Thoracic aorta (tissue), 2 donors: ENCODE measurements around the gene ZRSR2. TPM values are rescaled to one million over a fixed set of nuclear protein-coding genes. Genes with fewer than 3 reads are reported as not detected.
"Not testable (repeated sequence)": the region's sequence is repeated elsewhere in the genome, so short reads cannot be mapped to it uniquely, and the experiment has no call there.

Source experiments
- ATAC-seq: fragments of 150-250 bp; one replicate; pipeline ENCODE4 v1.8.0; 2017; ENCODE audit warnings: low read depth; ENCODE audit not compliant: insufficient number of reproducible peaks, low FRiP score
- DNase-seq: peaks from one replicate; pipeline ENCODE4 v3.0.0-alpha.2; 2020; ENCODE audit warnings: low spot score
- H3K27ac ChIP-seq, 2 donors: fragments of 200-600 bp; sonication (generic); 1 replicate in 1 of 2; 2 replicates in 1 of 2; pipeline ENCODE4 v1.5.1; 2016; ENCODE audit warnings: mild to moderate bottlenecking in 2 of 2, moderate library complexity in 2 of 2
- H3K27me3 ChIP-seq: fragments of 200-600 bp; sonication (generic); replicated peaks from 2 replicates; pipeline ENCODE4 v1.6.0; 2016; ENCODE audit warnings: mild to moderate bottlenecking; ENCODE audit not compliant: insufficient read depth
- H3K36me3 ChIP-seq: fragments of 200-600 bp; sonication (generic); one replicate; pipeline ENCODE4 v1.5.1; 2016
- H3K4me1 ChIP-seq, 2 donors: fragments of 200-600 bp; sonication (generic); 1 replicate in 1 of 2; 2 replicates in 1 of 2; pipeline versions ENCODE4 v1.5.1 to v1.6.0; 2016; ENCODE audit warnings: low read depth in 2 of 2, mild to moderate bottlenecking in 1 of 2; ENCODE audit not compliant: control insufficient read depth in 1 of 2
- H3K4me3 ChIP-seq: fragments of 200-600 bp; sonication (generic); 2 replicates; pipeline ENCODE4 v1.5.1; 2016; ENCODE audit warnings: mild to moderate bottlenecking
- H3K9me3 ChIP-seq: fragments of 200-600 bp; sonication (generic); 2 replicates; pipeline ENCODE4 v1.5.1; 2016
- CTCF ChIP-seq: fragments of 200-600 bp; sonication (generic); IDR thresholded peaks from one replicate; pipeline ENCODE4 v1.5.1; 2019; ENCODE audit warnings: antibody characterized with exemption
- total RNA-seq, 2 donors: library from RNA; depleted of rRNA; stranded (reverse); fragments of >200 nt; gene quantifications; one replicate each; pipeline versions ENCODE4 v1.1.0 to v1.2.3, GENCODE V29; 2016

The ZRSR2 gene
- total RNA-seq, 2 donors from 2014 or later = 6.4 to 7.1 TPM

DNA sequence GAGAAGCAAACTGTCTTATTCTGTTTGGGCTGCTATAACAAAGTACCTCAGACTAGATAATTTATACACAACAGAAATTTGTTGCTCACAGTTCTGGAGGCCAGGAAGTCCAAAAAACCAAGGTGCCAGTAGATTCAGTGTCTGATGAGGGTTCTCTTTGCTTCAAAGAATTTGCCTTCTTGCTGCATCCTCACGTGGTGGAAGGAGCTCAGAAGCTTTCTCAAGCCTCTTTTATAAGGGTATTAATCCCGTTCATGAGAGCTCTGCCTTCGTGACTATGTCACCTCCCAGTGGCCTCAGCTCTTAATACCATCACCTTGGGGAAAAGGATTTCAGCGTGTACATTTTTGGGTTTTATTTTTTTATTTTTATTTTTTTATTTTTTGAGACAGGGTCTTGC lies 32.1 kb upstream of the ZRSR2 start:
- ATAC-seq (no peak), DNase-seq (no peak)
- Histone ChIP-seq H3K27me3 (no peaks in the 10 kb centered on the region), H3K4me3 (no peak overlapping the region), H3K9me3 (no peaks in the 10 kb centered on the region), H3K36me3 (no peaks in the 10 kb centered on the region), H3K27ac (no peak overlapping the region), H3K4me1 (no peaks in the 10 kb centered on the region)
- no peak for TF ChIP-seq CTCF

DNA sequence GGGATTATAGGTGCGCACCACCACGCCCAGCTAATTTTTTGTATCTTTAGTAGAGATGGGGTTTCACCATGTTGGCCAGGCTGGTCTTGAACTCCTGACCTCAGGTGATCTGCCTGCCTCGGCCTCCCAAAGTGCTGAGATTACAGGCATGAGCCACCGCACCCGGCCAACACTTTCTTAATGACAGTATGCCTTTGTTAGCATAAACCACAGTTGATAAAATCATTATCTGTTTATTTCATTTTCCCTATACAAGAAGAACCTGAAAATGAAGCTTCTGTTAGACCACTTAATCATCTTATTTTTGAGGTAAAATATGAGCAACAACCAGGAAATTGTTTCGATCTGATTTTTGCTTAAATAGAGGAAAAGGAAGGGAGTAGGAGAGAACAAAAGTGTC lies 30.4 kb upstream of the ZRSR2 start:
- not testable (repeated sequence) for H3K27me3 ChIP-seq, H3K36me3 ChIP-seq, H3K4me1 ChIP-seq, ATAC-seq, DNase-seq, H3K4me3 ChIP-seq, H3K9me3 ChIP-seq, H3K27ac ChIP-seq

DNA sequence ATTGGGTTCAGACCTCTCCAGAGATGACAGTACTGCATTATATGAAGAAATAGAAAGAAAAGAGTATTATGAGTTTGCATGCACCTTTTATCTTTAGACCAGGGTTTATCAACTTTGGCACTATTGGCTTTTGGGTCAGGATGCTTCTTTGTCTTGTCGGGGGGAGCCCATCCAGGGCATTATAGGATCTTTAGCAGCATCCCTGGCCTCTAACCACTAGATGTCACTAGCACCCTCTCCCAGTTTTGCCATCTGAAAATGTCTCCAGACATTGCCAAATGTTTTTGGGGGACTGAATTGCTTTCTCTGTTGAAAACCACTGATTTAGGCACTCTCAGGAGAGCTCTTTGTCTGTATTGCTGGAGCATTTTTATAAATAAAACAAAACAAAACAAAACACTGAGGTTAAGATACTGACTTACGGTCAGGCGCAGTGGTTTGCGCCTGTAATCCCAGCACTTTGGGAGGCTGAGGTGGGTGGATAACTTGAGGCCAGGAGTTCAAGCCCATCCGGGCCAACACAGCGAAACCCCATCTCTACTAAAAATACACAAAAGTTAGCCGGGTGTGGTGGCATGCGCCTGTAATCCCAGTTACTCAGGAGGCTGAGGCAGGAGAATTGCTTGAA lies 28.6 kb upstream of the ZRSR2 start:
- Histone ChIP-seq H3K4me3 (no peak overlapping the region), H3K9me3 (no peaks in the 10 kb centered on the region), H3K36me3 (no peaks in the 10 kb centered on the region), H3K27ac (no peak overlapping the region), H3K27me3 (no peaks in the 10 kb centered on the region), H3K4me1 (no peaks in the 10 kb centered on the region)
- no peak for ATAC-seq
- TF ChIP-seq CTCF = peak; percentile 43
- DNase-seq = no peak

DNA sequence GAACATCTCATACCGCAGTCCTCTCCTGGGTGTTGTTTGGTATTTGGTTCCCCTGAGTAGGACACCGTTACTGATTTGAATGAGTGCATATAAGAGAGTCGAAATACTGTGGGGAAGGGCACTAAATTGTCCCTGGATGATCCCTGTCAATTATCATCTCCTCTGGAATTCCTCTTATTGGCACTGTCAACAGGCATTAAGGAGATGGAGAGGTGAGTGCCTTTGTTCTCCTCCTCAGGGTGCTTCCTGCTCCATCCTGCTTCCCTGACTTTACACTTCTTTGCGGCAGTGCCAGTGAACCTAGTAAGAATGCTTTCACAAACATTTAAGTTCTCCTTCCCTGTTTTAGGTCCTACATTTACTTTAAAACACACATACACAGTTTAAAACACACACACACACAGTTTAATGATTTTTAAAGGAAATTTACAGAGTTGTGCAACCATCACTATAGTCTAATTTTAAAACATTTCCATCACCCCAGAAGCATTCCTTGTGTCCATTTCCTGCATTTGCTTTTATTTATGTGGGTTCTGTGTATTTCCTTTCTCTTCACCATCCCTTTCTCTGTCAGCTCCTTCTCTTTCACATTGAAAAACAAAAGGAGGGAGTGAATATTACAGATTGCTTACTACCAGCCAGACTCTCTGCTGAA lies 20.9 kb upstream of the ZRSR2 start:
- no peaks in the 10 kb centered on the region for H3K4me1 ChIP-seq
- no peak for TF ChIP-seq CTCF
- H3K4me3 ChIP-seq = no peak overlapping the region
- H3K36me3 ChIP-seq = no peaks in the 10 kb centered on the region
- H3K27ac ChIP-seq = peak overlapping the region in 1 of 2 donors; percentile 26
- H3K9me3 ChIP-seq = no peaks in the 10 kb centered on the region
- DNase-seq (no peak), ATAC-seq (no peak)
- H3K27me3 ChIP-seq = no peaks in the 10 kb centered on the region

GRCh38 chrX:15781961-15782699 lies 8.2 kb upstream of the ZRSR2 start:
- Histone ChIP-seq H3K27me3 (no peaks in the 10 kb centered on the region), H3K9me3 (no peaks in the 10 kb centered on the region), H3K4me1 (no peaks in the 10 kb centered on the region), H3K27ac (no peak overlapping the region), H3K4me3 (no peak overlapping the region), H3K36me3 (no peaks in the 10 kb centered on the region)
- TF ChIP-seq CTCF = no peak
- no peak for DNase-seq
- ATAC-seq = no peak
